Endothelial cell of umbilical vein (primary cell): ENCODE results near the gene LMAN2L. TPM values are rescaled to one million over a fixed set of nuclear protein-coding genes. Genes with fewer than 3 reads are reported as not detected.

Experiments used
- BruUV-seq: library from RNA; stranded (reverse); fragments of 400-500 nt; replicated peaks from 2 replicates; lab custom pipeline; 2021; lab: Mats Ljungman, UMichigan
- CTCF ChIA-PET: fragments of 300-600, 350-600 bp; sonication (Branson Sonifier 250); formaldehyde crosslinking; loops from one replicate; lab custom pipeline; 2021; ENCODE audit warnings: antibody characterized with exemption, inconsistent platforms; lab: Charles Lee
- POLR2A ChIA-PET: fragments of 300-600, 350-600 bp; sonication (Branson Sonifier 250); formaldehyde crosslinking; loops from one replicate; lab custom pipeline; 2021; ENCODE audit warnings: antibody characterized with exemption, inconsistent platforms; lab: Charles Lee
- DNase-seq: peaks from one replicate; pipeline ENCODE4 v3.0.0-alpha.2; 2011; ENCODE audit warnings: low read depth, low spot score
- FAIRE-seq: peaks from 2 replicates; lab custom pipeline; 2011; peaks lifted over from hg19 to GRCh38; lab: Jason Lieb, UNC
- H2AFZ ChIP-seq: 2 replicates; pipeline ENCODE4 v1.6.0; 2012; ENCODE audit warnings: low read depth, low read length, control low read depth, inconsistent platforms
- H3K27ac ChIP-seq: 2 replicates; pipeline ENCODE4 v1.5.1; 2011; ENCODE audit warnings: low read depth, mild to moderate bottlenecking, control low read depth, low read length, moderate library complexity; ENCODE audit not compliant: insufficient read depth
- H3K27me3 ChIP-seq, 2 experiments: 2 replicates each; pipeline versions ENCODE4 v1.6.0 to v1.6.1; 2011; ENCODE audit warnings: low read length in 2 of 2, mixed read lengths in 1 of 2; ENCODE audit not compliant: control insufficient read depth in 2 of 2, insufficient read depth in 2 of 2
- H3K36me3 ChIP-seq, 2 experiments: 2 replicates in 1 of 2; 3 replicates in 1 of 2; pipeline ENCODE4 v1.5.1; 2011; ENCODE audit warnings: low read length in 2 of 2, mild to moderate bottlenecking in 1 of 2, moderate library complexity in 1 of 2; ENCODE audit not compliant: control insufficient read depth in 2 of 2, insufficient read depth in 2 of 2; ENCODE audit errors: extremely low read depth in 1 of 2
- H3K4me1 ChIP-seq: 3 replicates; pipeline ENCODE4 v1.5.1; 2011; ENCODE audit warnings: mild to moderate bottlenecking, low read length; ENCODE audit not compliant: control insufficient read depth, insufficient read depth; ENCODE audit errors: extremely low read depth
- H3K4me2 ChIP-seq: 2 replicates; pipeline ENCODE4 v1.6.1; 2011; ENCODE audit warnings: low read length, control low read depth, mixed read lengths; ENCODE audit not compliant: insufficient read depth
- H3K4me3 ChIP-seq, 3 experiments: fragments of 200-600 bp in 1 of 3; sonication (generic), shearing (Covaris generic) in 1 of 3; replicated peaks in 1 of 3; 2 replicates each; pipeline ENCODE4 v1.5.1; 2011 to 2016; ENCODE audit warnings: control low read depth in 3 of 3, low read length in 3 of 3, mild to moderate bottlenecking in 2 of 3, inconsistent platforms in 1 of 3, low read depth in 1 of 3, moderate library complexity in 1 of 3; ENCODE audit not compliant: insufficient read depth in 1 of 3
- H3K79me2 ChIP-seq: 2 replicates; pipeline ENCODE4 v1.6.0; 2012; ENCODE audit warnings: low read length, inconsistent platforms; ENCODE audit not compliant: control insufficient read depth, insufficient read depth
- H3K9ac ChIP-seq: replicated peaks from 2 replicates; pipeline ENCODE3; 2011; ENCODE audit warnings: low read length, control low read depth; ENCODE audit not compliant: insufficient read depth; ENCODE audit errors: extremely low read depth
- H3K9me1 ChIP-seq: replicated peaks from 3 replicates; pipeline ENCODE4 v1.6.0; 2011; ENCODE audit warnings: mild to moderate bottlenecking, low read length; ENCODE audit not compliant: control insufficient read depth, insufficient read depth; ENCODE audit errors: extremely low read depth
- H3K9me3 ChIP-seq: replicated peaks from 2 replicates; pipeline ENCODE4 v1.5.1; 2012; ENCODE audit warnings: low read length, inconsistent platforms; ENCODE audit not compliant: control insufficient read depth, insufficient read depth
- H4K20me1 ChIP-seq: replicated peaks from 2 replicates; pipeline ENCODE3; 2011; ENCODE audit warnings: mild to moderate bottlenecking, low read length; ENCODE audit not compliant: control insufficient read depth, insufficient read depth; ENCODE audit errors: extremely low read depth
- EZH2 ChIP-seq: IDR thresholded peaks from 2 replicates; pipeline ENCODE4 v1.6.1; 2012; ENCODE audit warnings: borderline replicate concordance, low read depth, mild to moderate bottlenecking, moderate library complexity, low read length, inconsistent platforms; ENCODE audit not compliant: severe bottlenecking
- FOS ChIP-seq: IDR thresholded peaks from 2 replicates; pipeline ENCODE4 v1.6.1; 2011; ENCODE audit warnings: mild to moderate bottlenecking, low read length, moderate library complexity, borderline replicate concordance; ENCODE audit not compliant: insufficient read depth
- GATA2 ChIP-seq: IDR thresholded peaks from 2 replicates; pipeline ENCODE4 v1.7.0; 2011; ENCODE audit warnings: low read depth, mild to moderate bottlenecking, moderate library complexity, mixed read lengths, low read length; ENCODE audit not compliant: insufficient read length, insufficient read depth
- JUN ChIP-seq: IDR thresholded peaks from 2 replicates; pipeline ENCODE4 v1.6.1; 2011; ENCODE audit warnings: borderline replicate concordance, low read depth; ENCODE audit not compliant: insufficient read length, insufficient read depth
- MYC ChIP-seq: IDR thresholded peaks from one replicate; pipeline ENCODE4 v1.6.1; 2011; ENCODE audit warnings: mild to moderate bottlenecking, low read depth, low read length
- POLR2A ChIP-seq: IDR thresholded peaks from 2 replicates; pipeline ENCODE4 v1.6.1; 2012; ENCODE audit warnings: low read depth, mild to moderate bottlenecking, control low read depth, low read length
- POLR2AphosphoS5 ChIP-seq: IDR thresholded peaks from 2 replicates; pipeline ENCODE4 v1.6.1; 2012; ENCODE audit warnings: low read depth, mild to moderate bottlenecking, control low read depth, low read length, moderate library complexity; ENCODE audit not compliant: insufficient read depth
- dilution Hi-C: fragments of 300-500 bp; cut with MboI; formaldehyde crosslinking; loops from one replicate; pipeline ENCODE4 v1.15.0; 2019; ENCODE audit warnings: low sequenced_read_pairs; ENCODE audit not compliant: extremely low pct_ligation_motif_present
- intact Hi-C: fragments of 100-400 bp; cut with micrococcal nuclease; formaldehyde crosslinking; loops from one replicate; pipeline ENCODE4 v1.10.0; 2022
- polyA plus RNA-seq, 4 experiments: library from polyadenylated mRNA; depleted of rRNA in 3 of 4; stranded (reverse) in 3 of 4; unstranded in 1 of 4; fragments of >200 nt; gene quantifications; 2 replicates each; pipeline versions ENCODE4 v1.2.1 to v1.2.3, GENCODE V29; 2011 to 2012; ENCODE audit warnings: missing spikeins in 1 of 4
- total RNA-seq: library from RNA; stranded (reverse); gene quantifications from 2 replicates; pipeline ENCODE4 v1.2.3, GENCODE V29; 2021
- TF ChIP-seq, protein P1 (sequence below): IDR thresholded peaks from 2 replicates; pipeline ENCODE4 v1.6.1; 2011; ENCODE audit not compliant: insufficient read depth, insufficient read length
- TF ChIP-seq, protein P2 (sequence below), 2 donors: IDR thresholded peaks; 1 replicate in 1 of 2; 2 replicates in 1 of 2; pipeline ENCODE4 v1.5.1; 2011; ENCODE audit warnings: low read length in 2 of 2, mild to moderate bottlenecking in 2 of 2, moderate library complexity in 2 of 2, control low read depth in 1 of 2, inconsistent platforms in 1 of 2, low read depth in 1 of 2; ENCODE audit not compliant: insufficient read depth in 1 of 2; ENCODE audit errors: extremely low read depth in 1 of 2

LMAN2L gene
- total and polyA plus RNA-seq, 2 donors (not counting 3 experiments of a cell fraction or from before 2014, with no cell fraction given), result 15.4 to 20.5 TPM

DNA sequence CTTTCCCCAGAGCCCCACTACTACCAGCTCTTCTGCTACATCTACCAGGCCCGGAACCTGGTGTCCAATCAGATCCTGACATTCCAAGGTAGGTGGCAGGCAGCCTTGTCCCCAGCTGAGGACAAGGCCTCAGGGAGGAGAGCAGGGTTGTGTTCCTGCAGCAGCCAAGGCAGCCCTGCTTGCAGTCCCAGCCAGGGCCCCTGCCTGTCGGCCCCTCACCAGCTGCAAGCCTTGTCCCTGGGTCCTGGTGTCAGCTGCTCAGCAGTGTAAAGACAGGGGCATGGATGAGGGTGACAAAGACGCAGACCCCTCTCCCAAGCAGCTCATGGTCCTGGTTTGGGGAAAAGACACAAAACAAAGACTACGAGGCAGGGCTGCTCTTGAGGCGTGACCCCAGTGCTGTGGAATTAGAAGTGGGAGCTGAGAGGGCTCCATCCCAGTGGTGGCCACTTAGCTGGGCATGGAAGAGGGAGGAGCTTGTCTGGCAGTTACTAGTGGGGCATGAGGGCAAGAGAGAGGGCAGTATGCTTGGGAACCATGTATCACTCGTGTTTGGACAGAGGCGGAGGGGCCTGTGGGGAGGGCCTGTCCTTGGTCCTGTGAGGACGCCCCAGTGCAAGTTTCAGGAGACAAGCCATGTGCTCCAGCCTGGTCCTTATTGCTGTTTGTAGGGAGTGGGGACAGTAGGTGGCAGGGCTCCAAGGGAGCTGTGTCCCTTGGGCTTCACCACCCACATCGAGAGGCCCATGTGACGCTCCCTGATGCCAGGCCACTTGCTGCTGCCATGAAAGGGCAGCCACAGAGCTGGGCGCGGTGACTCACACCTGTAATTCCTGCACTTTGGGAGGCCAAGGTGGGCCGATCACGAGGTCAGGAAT is 47.5 kb downstream of the LMAN2L start:
- Histone ChIP-seq H3K9ac (no peak overlapping the region), H3K9me3 (no peaks in the 10 kb centered on the region), H3K27me3 (no peaks in the 10 kb centered on the region), H3K4me2 (no peak overlapping the region), H2AFZ (no peak overlapping the region), H4K20me1 (no peaks in the 10 kb centered on the region), H3K27ac (no peak overlapping the region), H3K79me2 (no peaks in the 10 kb centered on the region), H3K4me3 (no peak overlapping the region), H3K9me1 (no peaks in the 10 kb centered on the region), H3K36me3 (no peaks in the 10 kb centered on the region), H3K4me1 (no peaks in the 10 kb centered on the region)
- ChIA-PET POLR2A (no interaction called here), CTCF (no interaction called here)
- TF ChIP-seq MYC, result no peak
- TF ChIP-seq, protein P1, sequence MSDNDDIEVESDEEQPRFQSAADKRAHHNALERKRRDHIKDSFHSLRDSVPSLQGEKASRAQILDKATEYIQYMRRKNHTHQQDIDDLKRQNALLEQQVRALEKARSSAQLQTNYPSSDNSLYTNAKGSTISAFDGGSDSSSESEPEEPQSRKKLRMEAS, result no peak
- TF ChIP-seq, protein P2, sequence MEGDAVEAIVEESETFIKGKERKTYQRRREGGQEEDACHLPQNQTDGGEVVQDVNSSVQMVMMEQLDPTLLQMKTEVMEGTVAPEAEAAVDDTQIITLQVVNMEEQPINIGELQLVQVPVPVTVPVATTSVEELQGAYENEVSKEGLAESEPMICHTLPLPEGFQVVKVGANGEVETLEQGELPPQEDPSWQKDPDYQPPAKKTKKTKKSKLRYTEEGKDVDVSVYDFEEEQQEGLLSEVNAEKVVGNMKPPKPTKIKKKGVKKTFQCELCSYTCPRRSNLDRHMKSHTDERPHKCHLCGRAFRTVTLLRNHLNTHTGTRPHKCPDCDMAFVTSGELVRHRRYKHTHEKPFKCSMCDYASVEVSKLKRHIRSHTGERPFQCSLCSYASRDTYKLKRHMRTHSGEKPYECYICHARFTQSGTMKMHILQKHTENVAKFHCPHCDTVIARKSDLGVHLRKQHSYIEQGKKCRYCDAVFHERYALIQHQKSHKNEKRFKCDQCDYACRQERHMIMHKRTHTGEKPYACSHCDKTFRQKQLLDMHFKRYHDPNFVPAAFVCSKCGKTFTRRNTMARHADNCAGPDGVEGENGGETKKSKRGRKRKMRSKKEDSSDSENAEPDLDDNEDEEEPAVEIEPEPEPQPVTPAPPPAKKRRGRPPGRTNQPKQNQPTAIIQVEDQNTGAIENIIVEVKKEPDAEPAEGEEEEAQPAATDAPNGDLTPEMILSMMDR (IDR thresholded peaks at IDR 0.05; ENCODE audit: extremely low read depth in 1 of 2, insufficient read depth in 1 of 2, low read depth in 1 of 2, low read length in 2 of 2), result no peak
- TF ChIP-seq POLR2AphosphoS5, result no peak
- no peak for TF ChIP-seq GATA2
- TF ChIP-seq EZH2, result no peak
- TF ChIP-seq POLR2A, result no peak
- TF ChIP-seq FOS, result no peak
- no peak for TF ChIP-seq JUN
- DNase-seq, result no peak
- intact Hi-C loops, result no loop called here
- FAIRE-seq, result no peak
- dilution Hi-C loops, result no loop called here
- BruUV-seq, result no TSS peak
